CD4-positive, alpha-beta T cell (primary cell): ENCODE results near the gene LMNTD2. TPM values are rescaled to one million over a fixed set of nuclear protein-coding genes. Genes with fewer than 3 reads are reported as not detected.

Experiments
- ATAC-seq: fragments of 200-7000 bp; cut with Tn5 transposase; one replicate; pipeline ENCODE4 v1.10.0; 2022; ENCODE audit warnings: mild to moderate bottlenecking; ENCODE audit not compliant: poor library complexity
- CTCF ChIA-PET: fragments of 350-600 bp; sonication (Branson Sonifier 250); formaldehyde crosslinking; loops from one replicate; lab custom pipeline; 2021; ENCODE audit warnings: antibody characterized with exemption, inconsistent platforms; lab: Charles Lee
- POLR2A ChIA-PET: fragments of 350-600 bp; sonication (Branson Sonifier 250); formaldehyde crosslinking; loops from one replicate; lab custom pipeline; 2021; ENCODE audit warnings: antibody characterized with exemption, inconsistent platforms; lab: Charles Lee
- DNase-seq, 14 experiments: peaks; one replicate each; pipeline ENCODE4 v3.0.0-alpha.2; 2013 to 2020; ENCODE audit warnings: mixed read lengths in 2 of 14
- H3K27ac ChIP-seq, 2 donors: one replicate each; pipeline versions ENCODE4 v1.5.1 to v1.7.0; 2013; ENCODE audit warnings: low read length in 2 of 2, low read depth in 1 of 2, mild to moderate bottlenecking in 1 of 2
- H3K27me3 ChIP-seq, 2 experiments: 1 replicate in 1 of 2; 2 replicates in 1 of 2; pipeline versions ENCODE4 v1.6.1 to v1.7.0; 2013; ENCODE audit warnings: low read length in 2 of 2, control low read depth in 1 of 2, mild to moderate bottlenecking in 1 of 2, moderate library complexity in 1 of 2; ENCODE audit not compliant: insufficient read depth in 2 of 2, control insufficient read depth in 1 of 2
- H3K36me3 ChIP-seq: one replicate; pipeline ENCODE4 v1.6.1; 2013; ENCODE audit warnings: low read length, control low read depth; ENCODE audit not compliant: insufficient read depth
- H3K4me1 ChIP-seq: one replicate; pipeline ENCODE4 v1.6.1; 2013; ENCODE audit warnings: low read length, control low read depth; ENCODE audit not compliant: insufficient read depth
- H3K4me3 ChIP-seq: one replicate; pipeline ENCODE4 v1.5.1; 2013; ENCODE audit warnings: mild to moderate bottlenecking, low read length, moderate library complexity
- H3K9me3 ChIP-seq, 2 experiments: 1 replicate in 1 of 2; 2 replicates in 1 of 2; pipeline versions ENCODE4 v1.6.1 to v1.7.0; 2013; ENCODE audit warnings: low read length in 2 of 2, mild to moderate bottlenecking in 2 of 2, control low read depth in 1 of 2, moderate library complexity in 1 of 2; ENCODE audit not compliant: control insufficient read depth in 1 of 2, insufficient read depth in 1 of 2
- H3K27ac Mint-ChIP-seq: one replicate; pipeline ENCODE4 v1.8.0; 2020; ENCODE audit warnings: mixed read lengths
- H3K27me3 Mint-ChIP-seq: one replicate; pipeline ENCODE4 v1.8.0; 2021; ENCODE audit warnings: mixed read lengths
- H3K36me3 Mint-ChIP-seq: one replicate; pipeline ENCODE4 v1.8.0; 2021; ENCODE audit warnings: low read depth, mixed read lengths
- H3K4me1 Mint-ChIP-seq: one replicate; pipeline ENCODE4 v1.8.0; 2021; ENCODE audit warnings: low read depth, mixed read lengths
- H3K4me3 Mint-ChIP-seq: one replicate; pipeline ENCODE4 v1.8.0; 2020; ENCODE audit warnings: mild to moderate bottlenecking, mixed read lengths
- H3K9me3 Mint-ChIP-seq: one replicate; pipeline ENCODE4 v1.8.0; 2020; ENCODE audit warnings: mixed read lengths
- CTCF ChIP-seq: fragments of 200-600 bp; IDR thresholded peaks from one replicate; pipeline ENCODE4 v1.8.0; 2022; ENCODE audit warnings: antibody characterized with exemption, mild to moderate bottlenecking
- intact Hi-C, 2 experiments: fragments of 100-400 bp; cut with DNase I in 1 of 2; cut with micrococcal nuclease in 1 of 2; formaldehyde crosslinking; loops; one replicate each; pipeline versions ENCODE4 v1.15.1 to v1.9.0; 2023 to 2025; cut with DNase I, micrococcal nuclease
- total RNA-seq, 174 experiments: library from RNA in 2 of 174; stranded (reverse) in 2 of 174; gene quantifications; one replicate each; pipeline ENCODE4 v1.2.3 and lab custom pipeline; 2021 to 2026

The LMNTD2 gene
- total RNA-seq, 2 experiments from 2014 or later, result 8.2 to 10.3 TPM

GRCh38 chr11:550021-550745 lies 10.4 kb downstream of the LMNTD2 start:
- ChIA-PET POLR2A (no interaction called here), CTCF (no interaction called here)
- no peak for TF ChIP-seq CTCF
- H3K4me3 ChIP-seq, result no peak overlapping the region
- no peaks in the 10 kb centered on the region for H3K9me3 Mint-ChIP-seq
- no peaks in the 10 kb centered on the region for H3K27me3 ChIP-seq
- H3K27ac Mint-ChIP-seq, result no peak overlapping the region
- no peaks in the 10 kb centered on the region for H3K4me1 Mint-ChIP-seq
- intact Hi-C loops, result no loop called here
- DNase-seq (no peak), ATAC-seq (no peak)
- no peaks in the 10 kb centered on the region for H3K9me3 ChIP-seq
- H3K36me3 Mint-ChIP-seq, result no peaks in the 10 kb centered on the region
- no peaks in the 10 kb centered on the region for H3K36me3 ChIP-seq
- no peaks in the 10 kb centered on the region for H3K27me3 Mint-ChIP-seq
- no peak overlapping the region for H3K27ac ChIP-seq
- no peak overlapping the region for H3K4me3 Mint-ChIP-seq
- peaks cover 14% of the 10 kb centered on the region for H3K4me1 ChIP-seq

GRCh38 chr11:548700-549603 lies 11.6 kb downstream of the LMNTD2 start:
- Histone ChIP-seq H3K9me3 (no peaks in the 10 kb centered on the region), H3K4me1 (peaks cover 6% of the 10 kb centered on the region), H3K27ac (no peak overlapping the region), H3K4me3 (no peak overlapping the region), H3K27me3 (no peaks in the 10 kb centered on the region), H3K36me3 (no peaks in the 10 kb centered on the region)
- intact Hi-C loops, result no loop called here
- H3K27me3 Mint-ChIP-seq, result no peaks in the 10 kb centered on the region
- POLR2A ChIA-PET, result no interaction called here
- no peak overlapping the region for H3K27ac Mint-ChIP-seq
- H3K4me1 Mint-ChIP-seq, result no peaks in the 10 kb centered on the region
- no peaks in the 10 kb centered on the region for H3K9me3 Mint-ChIP-seq
- ATAC-seq, result no peak
- DNase-seq, result no peak
- peak overlapping the region; percentile 7 for H3K4me3 Mint-ChIP-seq
- no peak for TF ChIP-seq CTCF
- H3K36me3 Mint-ChIP-seq, result no peaks in the 10 kb centered on the region
- CTCF ChIA-PET, result no interaction called here

DNA sequence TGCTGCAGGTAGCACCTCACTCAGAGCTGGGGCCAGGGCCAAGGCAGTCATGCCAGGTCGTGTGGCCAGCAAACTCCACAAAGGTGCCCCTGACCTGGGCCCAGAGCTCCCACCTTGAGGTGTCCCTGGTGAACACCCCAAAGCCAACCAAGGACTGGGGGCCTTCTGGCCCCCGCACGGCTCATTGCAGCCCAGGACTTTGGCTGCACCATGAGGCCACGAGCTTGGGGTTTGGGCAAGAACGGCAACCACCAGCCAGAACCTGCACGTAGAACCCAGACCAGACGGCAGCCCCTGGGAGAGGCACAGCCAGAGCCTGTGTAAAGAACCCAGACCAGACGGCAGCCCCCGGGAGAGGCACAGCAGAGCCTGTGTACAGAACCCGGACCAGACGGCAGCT lies 15.4 kb downstream of the LMNTD2 start:
- Histone ChIP-seq H3K36me3 (no peaks in the 10 kb centered on the region), H3K27me3 (no peaks in the 10 kb centered on the region), H3K27ac (no peak overlapping the region), H3K4me3 (no peak overlapping the region), H3K9me3 (no peaks in the 10 kb centered on the region), H3K4me1 (no peaks in the 10 kb centered on the region)
- H3K4me3 Mint-ChIP-seq, result no peak overlapping the region
- ATAC-seq, result no peak
- H3K27me3 Mint-ChIP-seq, result no peaks in the 10 kb centered on the region
- no peak for TF ChIP-seq CTCF
- H3K4me1 Mint-ChIP-seq, result no peaks in the 10 kb centered on the region
- CTCF ChIA-PET, result no interaction called here
- no peaks in the 10 kb centered on the region for H3K9me3 Mint-ChIP-seq
- intact Hi-C loops, result no loop called here
- POLR2A ChIA-PET, result no interaction called here
- no peaks in the 10 kb centered on the region for H3K36me3 Mint-ChIP-seq
- H3K27ac Mint-ChIP-seq, result no peak overlapping the region
- no peak for DNase-seq
